A549 treated with DMSO at 1 μM for 4 hours (cell line): ENCODE measurements around the gene TNFAIP8L2. TPM values are rescaled to one million over a fixed set of nuclear protein-coding genes. Genes with fewer than 3 reads are reported as not detected.

ENCODE experiments used
- total RNA-seq: library from RNA; stranded (reverse); fragments of 200-300 nt; extraction: Qiagen RNA extraction; gene quantifications from 5 replicates; pipeline ENCODE4 v1.2.3, GENCODE V29; 2022; ENCODE audit warnings: low read depth

The TNFAIP8L2 gene
- not detected in 5 replicates for total RNA-seq

DNA sequence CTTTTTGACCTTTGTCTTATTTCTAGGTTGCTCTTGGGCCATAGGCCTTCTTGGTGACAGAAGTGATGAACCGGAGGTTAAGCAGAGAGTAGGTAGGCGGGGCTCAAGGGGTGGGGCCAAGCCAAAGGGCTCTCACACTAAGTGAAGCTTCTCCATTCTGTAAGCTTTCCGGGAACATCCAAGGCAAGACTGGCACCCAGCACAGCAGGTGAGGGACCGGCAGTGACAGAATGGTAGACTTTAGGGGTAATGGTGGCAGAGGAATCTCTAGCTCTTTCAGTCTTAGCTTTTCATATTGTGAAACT, at the start of gene TNFAIP8L2:
Gene TNFAIP8L2, plus strand, starts transcription at position 135 of the 305 bp plus-strand sequence. CDS start 2,049 bp downstream, outside the sequence.

GRCh38 chr1:151146412-151147131, 9.9 kb upstream of the TNFAIP8L2 start, which contains the start of gene SEMA6C:
Gene SEMA6C, minus strand, starts transcription at chr1:151146631. Its CDS starts 4,010 bp downstream, at chr1:151142621.

GRCh38 chr1:151165738-151166504, 9.5 kb downstream of the TNFAIP8L2 start, which contains the start of the genes LYSMD1 and SCNM1:
Gene LYSMD1, minus strand, starts transcription at chr1:151165902. Its CDS starts 644 bp downstream, at chr1:151165258.
Gene SCNM1, plus strand, starts transcription at chr1:151166144. Its CDS starts 9 bp downstream, at chr1:151166153.

DNA sequence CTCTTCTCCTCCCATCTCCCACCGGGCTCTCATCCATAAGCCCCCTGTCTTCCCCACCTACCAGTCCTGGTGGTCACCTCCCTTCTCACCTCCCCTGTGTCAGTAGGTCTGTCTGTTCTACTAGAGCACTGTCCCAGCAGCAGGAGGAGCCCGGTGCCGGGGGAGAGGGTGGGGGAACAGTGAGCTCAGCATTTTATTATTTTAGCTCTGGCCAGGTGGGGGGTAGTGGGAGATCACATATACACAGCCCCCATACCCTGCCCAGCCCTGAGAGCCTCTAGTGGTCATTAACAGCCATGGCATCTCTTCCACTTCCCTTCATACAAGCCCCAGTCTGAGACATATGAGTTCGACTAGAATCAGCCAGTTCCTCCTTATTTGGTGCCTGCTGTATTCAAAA, 19.4 kb downstream of the TNFAIP8L2 start, which contains the start of gene TMOD4:
Gene TMOD4, minus strand, starts transcription at position 119 of the 400 bp plus-strand sequence. CDS start 1,106 bp downstream, outside the sequence.

DNA sequence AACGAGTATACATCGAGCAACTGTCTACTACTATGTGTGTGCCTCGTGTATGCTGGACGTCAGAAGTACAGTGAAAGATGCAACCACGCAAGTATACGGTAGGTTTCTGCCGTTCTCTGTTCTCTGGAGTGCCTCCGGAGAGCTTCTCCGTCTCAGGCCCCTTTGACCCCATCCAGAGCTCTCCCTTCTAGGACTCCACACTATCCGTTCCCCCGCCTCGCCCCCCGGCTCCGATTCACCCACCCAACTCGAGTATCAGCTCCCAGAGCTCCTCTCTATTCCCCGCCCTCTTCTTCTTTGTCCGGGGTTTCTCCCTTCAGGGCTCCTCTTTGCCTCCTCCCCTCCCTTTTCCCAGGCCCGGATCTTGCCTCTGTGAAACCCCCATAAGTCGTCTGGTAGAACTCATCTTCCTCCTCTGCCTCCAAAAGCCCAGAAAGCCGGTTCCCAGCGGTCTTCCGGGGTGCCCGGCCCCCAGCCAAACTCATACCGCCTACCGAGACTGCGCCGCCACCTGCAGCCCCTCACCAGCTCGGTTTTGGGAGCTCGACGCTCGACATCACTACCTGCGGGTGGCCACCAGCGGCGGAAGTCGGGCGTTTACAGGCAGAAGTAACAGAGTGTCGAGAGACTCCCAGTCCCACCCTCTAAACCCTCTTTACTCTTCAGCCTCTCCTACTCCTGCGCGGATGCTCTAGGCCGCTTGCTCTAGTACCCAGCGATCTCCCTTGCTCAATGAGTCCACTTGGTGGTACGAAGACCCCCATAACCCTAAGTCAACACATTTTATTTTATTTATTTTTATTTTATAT, 33.4 kb downstream of the TNFAIP8L2 start, which contains the start of gene VPS72:
Gene VPS72, minus strand, starts transcription at position 561 of the 809 bp plus-strand sequence. Its CDS starts 76 bp downstream, at position 485.

DNA sequence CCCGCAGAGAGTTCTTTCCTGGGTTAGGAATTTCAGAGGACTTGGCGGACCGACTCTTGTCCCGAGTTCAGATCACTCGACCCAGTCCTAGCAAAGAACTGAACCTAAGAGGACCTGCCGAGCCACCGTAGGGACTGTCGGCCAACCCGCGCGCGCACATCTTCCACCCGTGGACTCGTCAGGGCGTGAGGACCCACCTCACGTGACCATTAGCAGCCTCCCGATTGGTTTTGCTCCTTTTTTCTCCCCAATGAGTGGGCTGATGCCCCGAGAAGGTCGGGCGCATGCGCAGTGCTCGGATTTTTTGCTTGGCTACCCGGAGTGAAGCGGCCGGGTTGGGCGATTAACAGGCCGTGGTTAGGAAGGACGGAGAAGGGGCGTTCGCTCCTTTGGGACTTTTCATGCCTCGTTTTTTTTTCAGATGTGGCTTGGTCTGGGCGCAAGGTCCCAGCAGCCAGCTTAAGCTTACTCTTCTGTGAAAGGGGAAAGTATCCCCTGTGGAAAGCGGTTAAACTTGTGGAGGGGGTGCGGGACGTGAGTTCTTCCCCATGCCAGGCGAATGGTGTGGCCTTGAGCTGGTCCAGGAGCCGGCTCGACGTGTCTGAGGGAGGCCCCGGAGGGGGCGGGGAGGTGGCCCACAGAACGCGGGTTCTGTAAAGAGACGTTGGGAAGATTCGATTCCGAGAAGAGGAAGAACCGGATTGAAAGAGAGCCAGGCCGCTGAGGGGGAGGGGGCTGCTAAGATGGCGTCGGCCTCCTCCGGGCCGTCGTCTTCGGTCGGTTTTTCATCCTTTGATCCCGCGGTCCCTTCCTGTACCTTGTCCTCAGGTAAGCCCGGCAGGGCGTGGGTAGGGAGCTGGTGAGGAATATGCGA, 42.0 kb downstream of the TNFAIP8L2 start, which contains the start of gene PIP5K1A:
Gene PIP5K1A, plus strand, starts transcription at position 299 of the 874 bp plus-strand sequence. Its CDS starts 445 bp downstream, at position 744.

Other genes with a start within 250 kb of the TNFAIP8L2 start
- gene SETDB1, start 230.3 kb upstream of the TNFAIP8L2 start, total RNA-seq: 21.0 to 27.0 TPM (median 24.8 TPM) in 5 replicates
- gene CERS2, start 181.8 kb upstream of the TNFAIP8L2 start, total RNA-seq: 253 to 265 TPM (median 263 TPM) in 5 replicates
- 0.57 to 1.0 TPM (median 0.67 TPM) in 5 replicates for gene ANXA9, start 174.4 kb upstream of the TNFAIP8L2 start, total RNA-seq
- 2.1 to 3.9 TPM (median 3.1 TPM) in 5 replicates for gene MINDY1, start 149.7 kb upstream of the TNFAIP8L2 start, total RNA-seq
- 12.7 to 17.8 TPM (median 15.1 TPM) in 5 replicates for gene PRUNE1, start 148.2 kb upstream of the TNFAIP8L2 start, total RNA-seq
- gene BNIPL, start 120.1 kb upstream of the TNFAIP8L2 start, total RNA-seq: 0.08 to 0.18 TPM (median 0.11 TPM) in 4 of 5 replicates, not detected in the other
- gene C1orf56, start 108.9 kb upstream of the TNFAIP8L2 start, total RNA-seq: 6.4 to 7.6 TPM (median 7.1 TPM) in 5 replicates
- 72.0 to 83.5 TPM (median 79.6 TPM) in 5 replicates for gene CDC42SE1, start 97.0 kb upstream of the TNFAIP8L2 start, total RNA-seq
- 15.9 to 20.3 TPM (median 18.8 TPM) in 5 replicates for gene MLLT11, start 96.3 kb upstream of the TNFAIP8L2 start, total RNA-seq
- gene GABPB2, start 85.9 kb upstream of the TNFAIP8L2 start, total RNA-seq: 2.3 to 4.7 TPM (median 3.7 TPM) in 5 replicates
- 0.72 to 2.0 TPM (median 1.4 TPM) in 5 replicates for gene SEMA6C, start 10.0 kb upstream of the TNFAIP8L2 start, total RNA-seq
- gene LYSMD1, start 9.3 kb downstream of the TNFAIP8L2 start, total RNA-seq: 5.2 to 7.2 TPM (median 6.5 TPM) in 5 replicates
- 41.8 to 46.9 TPM (median 46.7 TPM) in 5 replicates for gene SCNM1, start 9.5 kb downstream of the TNFAIP8L2 start, total RNA-seq
- 0.25 to 0.44 TPM (median 0.33 TPM) in 4 of 5 replicates, not detected in the other for gene TMOD4, start 19.3 kb downstream of the TNFAIP8L2 start, total RNA-seq
- 44.2 to 71.7 TPM (median 45.2 TPM) in 5 replicates for gene VPS72, start 33.5 kb downstream of the TNFAIP8L2 start, total RNA-seq
- gene PIP5K1A, start 41.9 kb downstream of the TNFAIP8L2 start, total RNA-seq: 43.6 to 69.2 TPM (median 48.2 TPM) in 5 replicates
- 173 to 200 TPM (median 195 TPM) in 5 replicates for gene PSMD4, start 98.1 kb downstream of the TNFAIP8L2 start, total RNA-seq
- gene ZNF687, start 125.7 kb downstream of the TNFAIP8L2 start, total RNA-seq: 14.3 to 17.0 TPM (median 14.8 TPM) in 5 replicates
- 25.1 to 32.4 TPM (median 30.0 TPM) in 5 replicates for gene PI4KB, start 170.8 kb downstream of the TNFAIP8L2 start, total RNA-seq
- 27.6 to 30.8 TPM (median 29.7 TPM) in 5 replicates for gene RFX5, start 190.6 kb downstream of the TNFAIP8L2 start, total RNA-seq
- gene SELENBP1, start 216.1 kb downstream of the TNFAIP8L2 start, total RNA-seq: 5.8 to 6.2 TPM (median 5.8 TPM) in 5 replicates
- gene PSMB4, start 242.9 kb downstream of the TNFAIP8L2 start, total RNA-seq: 376 to 425 TPM (median 399 TPM) in 5 replicates